Measurements from ENCODE around the gene GRIP2. TPM values are rescaled to one million over a fixed set of nuclear protein-coding genes. Genes with fewer than 3 reads are reported as not detected.

The GRIP2 gene
- total RNA-seq, 2 experiments from 2014 or later: not detected

DNA sequence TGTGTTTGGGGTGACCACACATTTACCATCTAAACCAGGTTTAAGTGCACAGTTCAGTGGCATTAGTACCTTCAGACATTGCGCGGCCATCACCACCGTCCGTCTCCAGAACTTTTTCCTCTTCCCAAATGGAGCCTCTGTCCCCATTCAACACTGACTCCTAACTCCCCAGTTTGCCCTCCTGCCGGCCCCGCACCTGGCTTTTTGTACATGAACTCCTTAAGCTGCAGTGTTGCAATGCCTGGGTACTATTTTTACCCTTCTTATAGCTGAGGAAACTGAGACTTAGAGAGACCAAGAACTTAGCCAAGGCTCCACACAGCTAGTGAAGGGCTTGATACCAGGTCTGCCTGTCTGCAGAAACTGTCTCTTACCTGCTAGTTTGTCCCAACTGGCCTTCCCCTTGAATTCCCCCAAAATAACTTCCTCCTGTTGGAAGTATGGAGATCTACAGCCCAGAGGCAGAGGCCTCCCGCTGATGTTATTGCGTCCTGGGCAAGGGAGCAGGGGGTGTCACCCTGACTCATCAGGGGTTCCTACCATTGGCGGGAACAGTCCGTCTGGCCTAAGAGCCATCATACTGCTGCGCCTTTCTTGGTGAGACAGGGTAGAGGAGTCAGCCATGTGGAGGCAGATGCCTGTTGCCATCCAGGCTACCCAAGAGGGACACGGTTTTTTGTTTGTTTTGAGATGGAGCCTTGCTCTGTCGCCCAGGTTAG lies 65.6 kb downstream of the GRIP2 start:
- H3K27ac ChIP-seq (ENCODE audit: low read depth in 1 of 2, low read length in 2 of 2): no peak overlapping the region
- Mint-ChIP-seq H3K4me1 (ENCODE audit: low read depth) (no peaks in the 10 kb centered on the region), H3K36me3 (ENCODE audit: low read depth) (peaks cover 66% of the 10 kb centered on the region), H3K4me3 (no peak overlapping the region), H3K27me3 (no peaks in the 10 kb centered on the region), H3K9me3 (no peaks in the 10 kb centered on the region), H3K27ac (no peak overlapping the region)
- no peak overlapping the region for H3K4me3 ChIP-seq (ENCODE audit: low read length)
- ChIA-PET POLR2A (no interaction called here), CTCF (no interaction called here)
- TF ChIP-seq, protein P1, sequence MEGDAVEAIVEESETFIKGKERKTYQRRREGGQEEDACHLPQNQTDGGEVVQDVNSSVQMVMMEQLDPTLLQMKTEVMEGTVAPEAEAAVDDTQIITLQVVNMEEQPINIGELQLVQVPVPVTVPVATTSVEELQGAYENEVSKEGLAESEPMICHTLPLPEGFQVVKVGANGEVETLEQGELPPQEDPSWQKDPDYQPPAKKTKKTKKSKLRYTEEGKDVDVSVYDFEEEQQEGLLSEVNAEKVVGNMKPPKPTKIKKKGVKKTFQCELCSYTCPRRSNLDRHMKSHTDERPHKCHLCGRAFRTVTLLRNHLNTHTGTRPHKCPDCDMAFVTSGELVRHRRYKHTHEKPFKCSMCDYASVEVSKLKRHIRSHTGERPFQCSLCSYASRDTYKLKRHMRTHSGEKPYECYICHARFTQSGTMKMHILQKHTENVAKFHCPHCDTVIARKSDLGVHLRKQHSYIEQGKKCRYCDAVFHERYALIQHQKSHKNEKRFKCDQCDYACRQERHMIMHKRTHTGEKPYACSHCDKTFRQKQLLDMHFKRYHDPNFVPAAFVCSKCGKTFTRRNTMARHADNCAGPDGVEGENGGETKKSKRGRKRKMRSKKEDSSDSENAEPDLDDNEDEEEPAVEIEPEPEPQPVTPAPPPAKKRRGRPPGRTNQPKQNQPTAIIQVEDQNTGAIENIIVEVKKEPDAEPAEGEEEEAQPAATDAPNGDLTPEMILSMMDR (IDR thresholded peaks at IDR 0.05): no peak
- intact Hi-C loops (cut with DNase I, micrococcal nuclease): no loop called here
- H3K4me1 ChIP-seq (ENCODE audit: insufficient read depth, low read length): no peaks in the 10 kb centered on the region
- H3K9me3 ChIP-seq (ENCODE audit: control insufficient read depth in 1 of 2, insufficient read depth in 1 of 2, low read length in 2 of 2): no peaks in the 10 kb centered on the region
- no peak for ATAC-seq (ENCODE audit: poor library complexity)
- H3K27me3 ChIP-seq (ENCODE audit: control insufficient read depth in 1 of 2, insufficient read depth in 2 of 2, low read length in 2 of 2): no peaks in the 10 kb centered on the region
- H3K36me3 ChIP-seq (ENCODE audit: insufficient read depth, low read length): peaks cover 93% of the 10 kb centered on the region
- DNase-seq: no peak

DNA sequence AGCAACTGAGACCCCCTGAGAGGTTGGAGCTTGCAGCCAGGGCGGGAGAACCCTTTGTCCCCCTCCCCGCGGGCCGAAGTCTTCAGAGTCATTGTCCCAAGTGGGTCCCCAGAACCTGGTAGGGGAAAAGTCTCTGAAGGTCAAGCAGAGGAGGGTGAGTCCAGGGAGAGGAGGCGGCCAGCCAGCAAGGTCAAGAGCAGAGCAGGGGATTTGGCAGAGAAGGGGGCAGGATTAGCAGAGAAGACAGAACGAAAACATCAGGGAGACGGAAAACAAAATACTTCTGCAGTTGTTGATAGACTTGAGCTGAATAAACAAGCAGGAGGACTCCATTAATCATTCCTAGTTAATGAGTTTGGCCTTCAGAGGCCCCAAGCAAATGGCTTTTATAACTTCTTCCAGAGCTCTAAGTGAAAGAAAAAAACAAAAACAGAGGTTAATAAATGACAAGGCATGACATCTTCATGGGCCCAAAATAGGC lies 66.7 kb downstream of the GRIP2 start:
- Mint-ChIP-seq H3K4me1 (ENCODE audit: low read depth) (no peaks in the 10 kb centered on the region), H3K4me3 (no peak overlapping the region), H3K27ac (no peak overlapping the region), H3K36me3 (ENCODE audit: low read depth) (peaks cover 60% of the 10 kb centered on the region), H3K27me3 (no peaks in the 10 kb centered on the region), H3K9me3 (no peaks in the 10 kb centered on the region)
- Histone ChIP-seq H3K4me1 (ENCODE audit: insufficient read depth, low read length) (no peaks in the 10 kb centered on the region), H3K27ac (ENCODE audit: low read depth in 1 of 2, low read length in 2 of 2) (no peak overlapping the region), H3K27me3 (ENCODE audit: control insufficient read depth in 1 of 2, insufficient read depth in 2 of 2, low read length in 2 of 2) (no peaks in the 10 kb centered on the region), H3K4me3 (ENCODE audit: low read length) (no peak overlapping the region), H3K9me3 (ENCODE audit: control insufficient read depth in 1 of 2, insufficient read depth in 1 of 2, low read length in 2 of 2) (no peaks in the 10 kb centered on the region), H3K36me3 (ENCODE audit: insufficient read depth, low read length) (peaks cover 93% of the 10 kb centered on the region)
- DNase-seq (no peak), ATAC-seq (ENCODE audit: poor library complexity) (no peak)
- TF ChIP-seq, protein P1 (IDR thresholded peaks at IDR 0.05): no peak
- CTCF ChIA-PET: no interaction called here
- POLR2A ChIA-PET: no interaction called here
- intact Hi-C loops (cut with DNase I, micrococcal nuclease): no loop called here

GRCh38 chr3:14472471-14473351 lies 67.4 kb downstream of the GRIP2 start:
- Mint-ChIP-seq H3K9me3 (no peaks in the 10 kb centered on the region), H3K4me3 (no peak overlapping the region), H3K27me3 (no peaks in the 10 kb centered on the region), H3K4me1 (ENCODE audit: low read depth) (no peaks in the 10 kb centered on the region), H3K27ac (no peak overlapping the region), H3K36me3 (ENCODE audit: low read depth) (peaks cover 60% of the 10 kb centered on the region)
- Histone ChIP-seq H3K36me3 (ENCODE audit: insufficient read depth, low read length) (peaks cover 92% of the 10 kb centered on the region), H3K27ac (ENCODE audit: low read depth in 1 of 2, low read length in 2 of 2) (no peak overlapping the region), H3K9me3 (ENCODE audit: control insufficient read depth in 1 of 2, insufficient read depth in 1 of 2, low read length in 2 of 2) (no peaks in the 10 kb centered on the region), H3K4me3 (ENCODE audit: low read length) (no peak overlapping the region), H3K27me3 (ENCODE audit: control insufficient read depth in 1 of 2, insufficient read depth in 2 of 2, low read length in 2 of 2) (no peaks in the 10 kb centered on the region), H3K4me1 (ENCODE audit: insufficient read depth, low read length) (no peaks in the 10 kb centered on the region)
- intact Hi-C loops (cut with DNase I, micrococcal nuclease): no loop called here
- ChIA-PET POLR2A (no interaction called here), CTCF (no interaction called here)
- no peak for ATAC-seq (ENCODE audit: poor library complexity)
- DNase-seq: no peak
- TF ChIP-seq, protein P1 (IDR thresholded peaks at IDR 0.05): no peak
